ENCODE data around the gene PAX8.
"Not testable (repeated sequence)": the region's sequence is repeated elsewhere in the genome, so short reads cannot be mapped to it uniquely, and the experiment has no call there.

The PAX8 gene

GRCh38 chr2:113278742-113279139 is at the start of gene PAX8:
Gene PAX8, minus strand, starts transcription at chr2:113278921. Its CDS starts 527 bp downstream, at chr2:113278394.
- no peak for DNase-seq (ENCODE audit: low spot score)

DNA sequence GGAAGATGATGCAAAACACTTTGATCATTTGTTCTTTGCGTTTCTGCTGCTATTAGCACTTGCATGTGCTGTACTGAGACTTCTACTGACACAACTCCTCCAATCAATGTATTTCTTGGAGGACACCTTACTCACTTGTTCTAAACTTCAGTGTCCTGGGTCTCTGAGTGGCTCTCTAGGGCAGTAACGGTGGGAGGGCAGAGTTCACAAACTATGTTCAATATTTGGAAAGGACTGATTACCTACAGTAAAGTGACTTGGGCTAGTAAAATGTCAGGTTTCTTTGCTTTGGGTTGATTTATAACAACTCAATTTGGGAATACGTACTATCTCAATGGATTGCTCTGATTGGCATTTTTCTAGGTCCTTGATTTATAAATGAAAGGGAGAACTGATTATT is 49.3 kb upstream of the PAX8 start:
- DNase-seq (ENCODE audit: low spot score), result no peak

DNA sequence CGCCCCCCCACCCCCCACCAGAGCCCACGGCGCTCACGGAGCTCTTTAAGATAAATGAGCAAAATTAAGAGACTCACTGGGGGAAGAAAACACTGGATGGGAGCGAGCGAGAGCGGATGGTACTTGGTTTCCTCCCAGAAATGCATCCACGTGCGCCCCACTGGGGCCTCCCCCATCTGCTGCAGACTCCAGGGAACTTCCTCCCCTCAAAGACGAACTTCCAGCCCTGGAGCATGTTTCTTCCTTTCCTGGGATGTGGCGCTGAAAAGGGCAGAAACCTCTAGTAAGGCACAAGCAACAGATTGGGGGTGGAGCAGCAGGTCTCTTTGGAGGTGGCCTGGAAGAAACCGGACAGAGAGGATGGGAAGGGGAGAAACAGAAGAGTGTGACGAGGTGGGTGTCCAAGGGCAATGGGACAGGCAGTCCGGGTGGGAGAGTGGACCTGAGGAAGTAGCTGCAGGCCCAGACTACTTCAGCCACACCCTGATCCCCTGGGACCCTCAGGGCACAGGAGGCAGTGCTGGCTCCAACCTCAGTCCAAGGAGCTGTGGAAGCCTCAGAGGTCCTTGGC is 46.5 kb upstream of the PAX8 start:
- peak; percentile 3 for DNase-seq (ENCODE audit: low spot score)

DNA sequence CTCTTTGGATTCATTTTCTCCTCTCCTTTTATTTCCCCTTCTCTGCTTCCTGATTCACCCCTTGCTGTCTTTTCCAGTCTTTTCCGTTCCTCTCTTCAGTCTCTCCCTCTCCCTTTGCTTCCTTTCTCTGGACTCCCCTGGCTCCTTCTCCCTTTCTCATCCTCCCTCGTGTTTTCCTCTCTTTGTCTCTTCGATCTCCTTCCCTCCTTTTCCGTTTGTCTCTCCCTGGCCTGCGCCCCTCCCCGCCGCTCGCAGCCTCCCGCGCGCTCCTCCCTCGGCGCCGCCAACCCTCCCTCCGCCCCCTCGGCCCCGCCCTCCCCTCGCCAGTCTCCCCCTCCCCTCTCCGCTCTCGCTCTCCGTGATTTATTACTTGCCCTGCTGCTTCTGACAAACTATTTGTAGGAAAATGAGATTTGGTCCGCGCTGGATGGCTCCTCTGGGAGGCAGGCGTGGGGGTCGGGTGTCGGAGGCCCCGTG is 46.0 kb upstream of the PAX8 start:
- DNase-seq (ENCODE audit: low spot score), result peak; percentile 81

GRCh38 chr2:113323129-113323528 is 44.4 kb upstream of the PAX8 start:
- not testable (repeated sequence) for DNase-seq (ENCODE audit: low spot score)

DNA sequence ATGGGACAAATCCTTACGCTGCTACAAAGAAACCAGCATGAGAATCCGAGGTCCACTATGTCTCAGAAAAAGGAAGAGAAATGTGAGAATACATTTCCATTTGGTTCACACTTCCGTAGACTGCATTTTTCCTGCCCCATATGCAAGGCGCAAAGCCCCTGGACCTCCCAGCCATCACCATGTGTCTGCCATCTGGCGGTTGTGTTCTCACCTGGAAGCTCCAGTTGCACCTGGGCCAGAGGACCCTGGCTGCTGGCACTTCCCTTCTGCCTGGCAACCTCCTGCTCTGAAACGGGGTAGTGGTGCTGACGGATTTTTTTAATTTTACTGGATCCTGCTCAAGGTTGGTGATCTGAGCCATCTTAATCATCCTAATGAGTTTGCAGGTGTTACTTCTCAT is 41.4 kb upstream of the PAX8 start:
- DNase-seq (ENCODE audit: low spot score), result not testable (repeated sequence)

GRCh38 chr2:113318941-113319340 is 40.2 kb upstream of the PAX8 start:
- not testable (repeated sequence) for DNase-seq (ENCODE audit: low spot score)

- DNase-seq (ENCODE audit: low spot score), result no peak
Observed at GRCh38 chr2:113316085-113316484, 37.4 kb upstream of the PAX8 start.

GRCh38 chr2:113314663-113315062 is 35.9 kb upstream of the PAX8 start:
- DNase-seq (ENCODE audit: low spot score), result not testable (repeated sequence)

- DNase-seq (ENCODE audit: low spot score), result not testable (repeated sequence)
Observed at GRCh38 chr2:113314176-113314575, 35.5 kb upstream of the PAX8 start.

- not testable (repeated sequence) for DNase-seq (ENCODE audit: low spot score)
Observed at GRCh38 chr2:113311781-113312180, 33.1 kb upstream of the PAX8 start.

GRCh38 chr2:113311191-113311590 is 32.5 kb upstream of the PAX8 start:
- DNase-seq (ENCODE audit: low spot score), result not testable (repeated sequence)

DNA sequence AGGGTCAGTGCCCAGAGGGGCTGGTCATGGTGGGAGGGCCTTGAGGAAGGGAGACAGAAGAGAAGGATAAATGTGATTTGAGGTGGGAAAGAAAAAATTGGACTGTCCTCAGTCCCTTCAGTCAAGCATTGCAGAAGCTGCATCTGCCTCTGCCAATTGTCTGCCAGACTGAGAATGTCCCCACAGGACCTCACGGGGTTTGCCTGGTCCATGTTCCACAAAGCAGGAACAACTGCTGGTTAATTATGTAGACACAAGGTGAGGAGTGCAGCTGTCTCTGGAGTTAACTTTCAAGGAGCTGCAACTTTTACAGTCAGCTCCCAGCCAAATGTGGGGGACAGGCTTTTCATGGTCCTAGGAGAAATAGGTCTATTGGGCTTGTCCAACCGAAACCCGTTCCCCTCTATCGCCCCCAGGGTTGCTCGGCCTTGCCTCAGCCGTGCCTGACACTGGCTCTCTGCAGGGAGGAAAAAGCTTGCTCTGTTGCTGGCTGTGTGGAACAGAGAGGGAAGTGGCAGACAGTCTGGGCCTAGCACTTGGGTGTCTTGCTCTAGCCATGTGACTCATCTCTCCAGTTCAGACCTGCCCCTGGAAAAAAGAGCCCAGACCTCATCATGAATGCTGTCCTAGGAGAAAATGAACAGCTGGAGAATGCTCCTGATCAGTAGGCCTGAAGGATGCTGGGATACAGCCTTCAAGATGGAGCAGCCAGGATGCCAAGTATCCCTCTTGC is 31.1 kb upstream of the PAX8 start:
- no peak for DNase-seq (ENCODE audit: low spot score)

DNA sequence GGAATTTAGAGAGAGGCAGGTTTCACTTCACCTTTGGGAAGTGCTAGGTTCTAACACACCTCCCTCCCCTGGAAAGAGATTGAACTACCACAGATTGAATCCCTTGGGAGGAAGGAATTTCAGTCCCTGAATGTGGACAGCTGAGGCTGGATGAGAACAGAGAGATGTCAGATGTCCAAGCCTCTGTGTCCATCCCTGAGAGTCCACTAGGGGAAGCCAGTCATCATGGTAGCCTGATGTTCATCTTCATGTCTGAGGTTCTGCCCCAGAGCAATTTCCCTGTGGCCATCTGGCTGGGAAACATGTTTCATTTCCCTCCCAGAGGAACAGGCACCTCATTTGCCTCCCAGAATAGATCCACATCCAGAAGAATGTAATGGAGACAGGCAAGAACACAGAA is 30.1 kb upstream of the PAX8 start:
- not testable (repeated sequence) for DNase-seq (ENCODE audit: low spot score)

GRCh38 chr2:113306207-113306606 is 27.5 kb upstream of the PAX8 start:
- DNase-seq (ENCODE audit: low spot score), result not testable (repeated sequence)

DNA sequence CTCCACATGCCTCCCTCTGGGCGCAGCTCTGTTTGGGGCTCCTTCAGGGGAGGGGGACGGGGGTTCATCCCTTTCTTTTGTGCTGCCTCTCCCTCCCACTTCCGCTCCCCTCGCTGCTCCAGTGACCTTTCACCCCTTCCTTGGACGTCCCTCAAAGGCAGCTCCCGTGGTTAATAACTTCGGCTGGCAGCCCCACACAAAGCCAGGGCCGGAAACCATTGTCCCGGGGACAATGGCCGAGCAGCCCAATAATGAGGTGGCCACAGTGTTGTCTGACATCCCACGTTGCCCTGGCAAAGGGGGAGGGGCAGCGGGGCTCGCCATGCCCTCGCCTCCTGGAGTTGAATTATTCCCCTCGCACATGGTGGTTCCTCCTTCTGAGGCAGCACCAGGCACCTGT is 27.0 kb upstream of the PAX8 start:
- DNase-seq (ENCODE audit: low spot score), result not testable (repeated sequence)

DNA sequence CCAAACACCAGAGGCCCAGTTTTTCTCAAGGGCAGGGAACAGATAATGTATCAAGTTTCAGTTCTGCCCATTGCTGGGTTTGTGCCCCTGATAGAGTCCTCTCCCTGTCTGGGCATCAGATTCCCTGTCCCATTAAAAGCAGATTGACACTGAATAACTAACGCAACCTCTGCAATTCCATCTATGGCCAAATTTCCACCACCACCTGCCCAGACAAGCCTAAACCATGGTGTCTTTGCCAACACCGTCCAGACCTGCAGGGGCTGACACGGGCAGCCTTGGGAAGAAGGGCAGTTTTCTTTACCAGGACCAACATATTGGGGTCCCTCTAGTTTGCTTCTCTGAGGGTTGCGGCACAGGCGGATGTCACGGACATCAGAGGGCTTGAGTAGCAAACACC is 26.4 kb upstream of the PAX8 start:
- DNase-seq (ENCODE audit: low spot score), result no peak

DNA sequence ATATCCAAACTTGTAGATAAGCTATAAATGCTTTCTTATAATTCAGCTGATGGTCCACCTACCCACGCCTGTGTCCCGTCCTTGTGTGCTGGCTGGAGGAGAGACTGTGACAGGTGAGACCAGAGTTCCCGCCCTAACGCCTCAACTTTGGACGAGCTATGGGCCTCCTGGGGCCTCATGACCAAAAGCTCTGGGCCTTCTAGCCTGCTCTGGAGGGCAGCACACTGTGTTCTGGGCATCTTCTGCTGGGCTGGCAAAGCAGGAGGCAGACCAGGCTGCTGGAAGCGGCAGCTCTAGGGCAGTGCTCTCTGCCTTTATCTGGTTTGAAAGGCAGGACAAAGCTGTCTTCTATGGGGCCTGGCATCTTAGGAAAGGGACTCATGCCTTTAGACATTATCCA is 26.0 kb upstream of the PAX8 start:
- DNase-seq (ENCODE audit: low spot score), result no peak

DNA sequence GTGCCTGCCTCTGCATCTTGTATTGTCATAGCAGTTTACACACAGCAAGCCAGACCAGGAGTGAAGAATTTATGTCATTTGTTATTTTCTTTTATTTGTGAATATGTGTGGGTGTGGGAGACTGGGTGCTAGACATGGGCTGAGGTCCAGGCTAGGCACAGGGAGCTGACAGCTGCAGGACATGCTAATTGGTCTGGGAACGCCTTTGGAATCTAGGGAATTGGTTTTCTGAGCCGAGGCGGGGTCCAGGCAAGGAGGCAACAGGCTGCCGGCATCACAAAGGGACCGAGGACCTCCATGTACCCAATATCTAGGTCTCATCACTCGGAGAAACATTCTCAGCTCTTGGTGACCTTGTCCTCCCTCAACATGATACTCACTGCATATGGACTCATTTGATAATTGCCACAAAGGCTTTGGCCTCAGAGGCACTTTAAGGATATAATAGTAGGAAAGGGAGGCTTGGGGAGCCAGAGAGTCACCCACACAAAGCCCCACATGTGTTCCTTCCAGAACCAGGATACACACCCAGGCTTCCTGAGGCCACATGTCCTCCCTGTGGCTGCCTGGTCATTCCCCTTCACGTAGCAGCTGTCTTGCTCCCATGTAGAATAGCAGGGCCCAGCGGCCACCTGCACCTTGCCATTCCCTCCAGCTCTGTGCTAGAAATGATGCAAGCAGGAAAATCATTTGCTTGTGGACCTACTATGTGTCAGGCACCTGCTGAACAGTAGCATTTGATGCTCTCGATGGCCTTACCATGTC is 23.7 kb upstream of the PAX8 start:
- not testable (repeated sequence) for DNase-seq (ENCODE audit: low spot score)

GRCh38 chr2:113300281-113300680 is 21.6 kb upstream of the PAX8 start:
- no peak for DNase-seq (ENCODE audit: low spot score)

DNA sequence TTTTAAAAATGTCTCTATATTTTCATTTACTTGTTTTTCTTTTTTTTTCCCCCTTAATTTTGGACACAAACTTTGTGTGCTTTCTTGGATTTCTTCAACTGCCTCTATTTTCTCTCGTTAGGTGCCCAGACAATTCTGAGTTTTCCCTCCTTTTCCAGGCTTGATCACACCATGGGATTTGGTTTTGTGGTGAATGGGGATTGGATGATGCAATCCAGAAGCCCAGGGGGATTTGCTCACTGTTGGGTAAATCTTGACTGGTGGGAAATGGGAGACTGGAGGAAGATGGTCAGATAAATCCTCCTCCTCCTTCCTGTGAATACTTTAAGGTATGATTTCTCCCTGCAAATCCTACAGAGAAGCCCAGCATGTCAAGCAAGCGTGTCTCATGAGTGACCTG is 19.5 kb upstream of the PAX8 start:
- DNase-seq (ENCODE audit: low spot score), result no peak

- DNase-seq (ENCODE audit: low spot score), result not testable (repeated sequence)
Observed at GRCh38 chr2:113297590-113297989, 18.9 kb upstream of the PAX8 start.

- no peak for DNase-seq (ENCODE audit: low spot score)
Observed at GRCh38 chr2:113291191-113291590, 12.5 kb upstream of the PAX8 start.
